ENCODE measurements around the gene SLC2A13. TPM values are rescaled to one million over a fixed set of nuclear protein-coding genes. Genes with fewer than 3 reads are reported as not detected.

Gene SLC2A13
- total and polyA plus RNA-seq, 2 donors (not counting 3 experiments of a cell fraction or from before 2014, with no cell fraction given), result 1.2 to 4.9 TPM

GRCh38 chr12:39989501-39989900 lies 116.4 kb downstream of the SLC2A13 start:
- Histone ChIP-seq H3K9ac (replicated peaks; ENCODE audit: extremely low read depth, insufficient read depth, low read length) (no peak overlapping the region), H3K4me2 (ENCODE audit: insufficient read depth, low read length) (no peak overlapping the region), H3K4me1 (ENCODE audit: control insufficient read depth, extremely low read depth, insufficient read depth, low read length) (no peaks in the 10 kb centered on the region), H3K9me3 (replicated peaks; ENCODE audit: control insufficient read depth, insufficient read depth, low read length) (no peaks in the 10 kb centered on the region), H4K20me1 (replicated peaks; ENCODE audit: control insufficient read depth, extremely low read depth, insufficient read depth, low read length) (no peaks in the 10 kb centered on the region), H3K36me3 (ENCODE audit: control insufficient read depth in 2 of 2, extremely low read depth in 1 of 2, insufficient read depth in 2 of 2, low read length in 2 of 2) (no peaks in the 10 kb centered on the region), H3K27ac (ENCODE audit: insufficient read depth, low read depth, low read length) (no peak overlapping the region), H3K79me2 (ENCODE audit: control insufficient read depth, insufficient read depth, low read length) (no peaks in the 10 kb centered on the region), H2AFZ (ENCODE audit: low read depth, low read length) (no peak overlapping the region), H3K4me3 (replicated peaks in 1 of 3; ENCODE audit: insufficient read depth in 1 of 3, low read depth in 1 of 3, low read length in 3 of 3) (no peak overlapping the region), H3K27me3 (ENCODE audit: control insufficient read depth in 2 of 2, insufficient read depth in 2 of 2, low read length in 2 of 2) (no peaks in the 10 kb centered on the region), H3K9me1 (replicated peaks; ENCODE audit: control insufficient read depth, extremely low read depth, insufficient read depth, low read length) (no peaks in the 10 kb centered on the region)
- ChIA-PET POLR2A (no interaction called here), CTCF (interaction anchor here (1.8 to 5.1 kb wide), 3 partner anchors 15 to 234 kb away, joined by 5 to 70 read pairs (median 8); no protein-coding TSS in a partner anchor)
- DNase-seq (ENCODE audit: low read depth, low spot score), result no peak
- BruUV-seq (replicated peaks), result no TSS peak
- intact Hi-C loops (cut with micrococcal nuclease), result no loop called here
- dilution Hi-C loops (cut with MboI; ENCODE audit: extremely low pct_ligation_motif_present, low sequenced_read_pairs), result no loop called here
- no peak for FAIRE-seq
- no peak for TF ChIP-seq MYC (IDR thresholded peaks at IDR 0.05; ENCODE audit: low read depth, low read length)
- TF ChIP-seq CTCF (IDR thresholded peaks at IDR 0.05; ENCODE audit: extremely low read depth in 1 of 2, insufficient read depth in 1 of 2, low read depth in 1 of 2, low read length in 2 of 2), result no peak
- TF ChIP-seq GATA2 (IDR thresholded peaks at IDR 0.05; ENCODE audit: insufficient read depth, insufficient read length, low read depth, low read length), result no peak
- TF ChIP-seq POLR2A (IDR thresholded peaks at IDR 0.05; ENCODE audit: low read depth, low read length), result no peak
- no peak for TF ChIP-seq FOS (IDR thresholded peaks at IDR 0.05; ENCODE audit: borderline replicate concordance, insufficient read depth, low read length)
- no peak for TF ChIP-seq JUN (IDR thresholded peaks at IDR 0.05; ENCODE audit: borderline replicate concordance, insufficient read depth, insufficient read length, low read depth)
- no peak for TF ChIP-seq MAX (IDR thresholded peaks at IDR 0.05; ENCODE audit: insufficient read depth, insufficient read length)
- TF ChIP-seq POLR2AphosphoS5 (IDR thresholded peaks at IDR 0.05; ENCODE audit: insufficient read depth, low read depth, low read length), result no peak
- no peak for TF ChIP-seq EZH2 (IDR thresholded peaks at IDR 0.05; ENCODE audit: borderline replicate concordance, low read depth, low read length, severe bottlenecking)
